HepG2 (cell line): ENCODE data around the gene MYLK3. TPM values are rescaled to one million over a fixed set of nuclear protein-coding genes. Genes with fewer than 3 reads are reported as not detected.

Source experiments
- CBX1 ChIP-seq: IDR thresholded peaks from one replicate; pipeline ENCODE4 v1.6.1; 2016; ENCODE audit warnings: antibody characterized with exemption, low read depth
- FIP1L1 ChIP-seq: fragments of 200-400 bp; formaldehyde crosslinking; IDR thresholded peaks from 2 replicates; pipeline ENCODE4 v1.6.1; 2018; ENCODE audit warnings: low read depth, mild to moderate bottlenecking, low read length, moderate library complexity, borderline replicate concordance; ENCODE audit not compliant: insufficient read depth
- HHEX ChIP-seq: IDR thresholded peaks from 2 replicates; pipeline ENCODE4 v1.6.1; 2016; ENCODE audit warnings: control low read depth
- HMGA1 ChIP-seq: sonication (generic); formaldehyde crosslinking; conservative IDR thresholded peaks from 2 replicates; pipeline ENCODE4 v1.4.0; 2020; ENCODE audit warnings: missing genetic modification reagents
- KDM1A ChIP-seq: IDR thresholded peaks from 2 replicates; pipeline ENCODE4 v1.6.1; 2016; ENCODE audit warnings: missing compliant biosample characterization
- MXI1 ChIP-seq: IDR thresholded peaks from 3 replicates; pipeline ENCODE4 v1.6.1; 2012; ENCODE audit warnings: low read depth, low read length, inconsistent platforms, borderline replicate concordance
- SMARCE1 ChIP-seq: fragments of 450-650 bp; IDR thresholded peaks from 2 replicates; pipeline ENCODE4 v1.6.1; 2017; ENCODE audit warnings: borderline replicate concordance
- TAF15 ChIP-seq: fragments of 200-400 bp; formaldehyde crosslinking; IDR thresholded peaks from one replicate; pipeline ENCODE4 v1.6.1; 2018; ENCODE audit warnings: mild to moderate bottlenecking, low read depth, low read length; ENCODE audit not compliant: poor library complexity, severe bottlenecking
- ZBTB7A ChIP-seq: sonication (generic); formaldehyde crosslinking; IDR thresholded peaks from 2 replicates; pipeline ENCODE4 v1.8.0; 2022; ENCODE audit warnings: mild to moderate bottlenecking, missing genetic modification reagents
- ZFP37 ChIP-seq: sonication (generic); formaldehyde crosslinking; IDR thresholded peaks from 2 replicates; pipeline ENCODE4 v1.4.0; 2020; ENCODE audit warnings: missing genetic modification reagents, borderline replicate concordance
- ZNF30 ChIP-seq: sonication (generic); formaldehyde crosslinking; IDR thresholded peaks from 2 replicates; pipeline ENCODE4 v1.5.0; 2020; ENCODE audit warnings: mild to moderate bottlenecking, missing genetic modification reagents
- ZNF564 ChIP-seq: sonication (generic); formaldehyde crosslinking; IDR thresholded peaks from 2 replicates; pipeline ENCODE4 v1.8.1; 2023; ENCODE audit warnings: mild to moderate bottlenecking, missing genetic modification reagents
- ZNF629 ChIP-seq: sonication (generic); formaldehyde crosslinking; conservative IDR thresholded peaks from 2 replicates; pipeline ENCODE4 v1.5.0; 2020; ENCODE audit warnings: missing genetic modification reagents
- ZNF749 ChIP-seq: sonication (generic); formaldehyde crosslinking; IDR thresholded peaks from 2 replicates; pipeline ENCODE4 v1.8.0; 2022; ENCODE audit warnings: mild to moderate bottlenecking, missing genetic modification reagents, moderate library complexity, borderline replicate concordance
- ZSCAN20 ChIP-seq: sonication (generic); formaldehyde crosslinking; IDR thresholded peaks from 2 replicates; pipeline ENCODE4 v1.4.0; 2020; ENCODE audit warnings: missing genetic modification reagents, mild to moderate bottlenecking, borderline replicate concordance
- polyA plus RNA-seq, 8 experiments: library from polyadenylated mRNA; depleted of rRNA in 3 of 8; stranded (reverse) in 7 of 8; unstranded in 1 of 8; fragments of >200 nt; fragmentation: Illumina TruSeq in 4 of 8; extraction: Trizol in 4 of 8; gene quantifications; 2 replicates each; pipeline versions ENCODE4 v1.2.1 to v1.2.3, GENCODE V29; 2011 to 2016; ENCODE audit warnings: low read depth in 4 of 8, missing spikeins in 1 of 8, mixed read lengths in 1 of 8; ENCODE audit not compliant: insufficient read depth in 1 of 8
- total RNA-seq, 5 experiments: library from RNA; depleted of rRNA; stranded (reverse); fragments of >200 nt; fragmentation: Illumina TruSeq; extraction: Trizol; gene quantifications; 2 replicates each; pipeline ENCODE4 v1.2.3, GENCODE V29; 2016; ENCODE audit warnings: low read depth in 1 of 5
- TF ChIP-seq, protein P1 (sequence below): sonication (generic); formaldehyde crosslinking; IDR thresholded peaks from 2 replicates; pipeline ENCODE4 v1.4.0; 2020; ENCODE audit warnings: missing genetic modification reagents, borderline replicate concordance
- TF ChIP-seq, protein P2 (sequence below): sonication (generic); formaldehyde crosslinking; IDR thresholded peaks from 2 replicates; pipeline ENCODE4 v1.4.0; 2020; ENCODE audit warnings: missing genetic modification reagents
- TF ChIP-seq, protein P3 (sequence below): sonication (generic); formaldehyde crosslinking; IDR thresholded peaks from 2 replicates; pipeline ENCODE4 v1.5.0; 2020; ENCODE audit warnings: mild to moderate bottlenecking, missing genetic modification reagents, borderline replicate concordance

The MYLK3 gene
- total and polyA plus RNA-seq, 2 of the 13 experiments (the other 11 are each of a cell fraction or from before 2014, with no cell fraction given) = 0.04 to 0.18 TPM

DNA sequence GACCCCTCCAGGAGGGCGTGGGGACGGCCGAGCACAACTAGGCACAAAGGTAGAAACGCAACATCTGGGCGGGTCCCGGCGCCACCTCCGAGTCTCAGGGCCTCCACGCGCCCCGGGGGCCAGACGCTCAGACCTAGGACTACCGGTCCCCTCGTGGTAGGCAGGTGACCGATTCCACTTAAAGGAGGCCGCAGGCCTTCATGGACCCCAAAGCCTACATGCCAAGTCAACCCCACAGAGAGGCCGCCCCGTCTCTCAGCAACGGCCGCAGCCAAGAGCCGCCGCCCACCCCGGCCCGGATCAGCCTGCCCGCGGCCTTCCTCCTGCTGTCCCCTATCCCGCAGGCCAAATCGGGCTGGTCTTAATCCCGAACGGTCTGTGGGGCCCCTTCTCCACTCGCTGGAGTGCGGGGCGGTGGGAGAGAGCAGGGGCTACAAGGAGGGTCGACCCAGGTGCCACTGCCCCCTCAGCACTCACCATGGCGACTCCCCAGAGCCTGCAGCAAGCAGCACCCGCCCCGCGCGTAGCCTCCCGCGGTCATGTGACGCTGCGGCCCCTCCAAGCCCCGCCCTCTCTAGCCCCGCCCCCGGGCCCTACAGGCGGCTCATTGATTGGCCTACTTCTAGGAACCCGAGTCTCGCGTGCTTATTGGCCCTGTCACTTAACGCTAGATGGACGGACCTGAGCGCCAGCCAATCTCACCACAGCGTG, 59.3 kb downstream of the MYLK3 start, which contains the start of gene VPS35 (continued):
- TF ChIP-seq, protein P1, sequence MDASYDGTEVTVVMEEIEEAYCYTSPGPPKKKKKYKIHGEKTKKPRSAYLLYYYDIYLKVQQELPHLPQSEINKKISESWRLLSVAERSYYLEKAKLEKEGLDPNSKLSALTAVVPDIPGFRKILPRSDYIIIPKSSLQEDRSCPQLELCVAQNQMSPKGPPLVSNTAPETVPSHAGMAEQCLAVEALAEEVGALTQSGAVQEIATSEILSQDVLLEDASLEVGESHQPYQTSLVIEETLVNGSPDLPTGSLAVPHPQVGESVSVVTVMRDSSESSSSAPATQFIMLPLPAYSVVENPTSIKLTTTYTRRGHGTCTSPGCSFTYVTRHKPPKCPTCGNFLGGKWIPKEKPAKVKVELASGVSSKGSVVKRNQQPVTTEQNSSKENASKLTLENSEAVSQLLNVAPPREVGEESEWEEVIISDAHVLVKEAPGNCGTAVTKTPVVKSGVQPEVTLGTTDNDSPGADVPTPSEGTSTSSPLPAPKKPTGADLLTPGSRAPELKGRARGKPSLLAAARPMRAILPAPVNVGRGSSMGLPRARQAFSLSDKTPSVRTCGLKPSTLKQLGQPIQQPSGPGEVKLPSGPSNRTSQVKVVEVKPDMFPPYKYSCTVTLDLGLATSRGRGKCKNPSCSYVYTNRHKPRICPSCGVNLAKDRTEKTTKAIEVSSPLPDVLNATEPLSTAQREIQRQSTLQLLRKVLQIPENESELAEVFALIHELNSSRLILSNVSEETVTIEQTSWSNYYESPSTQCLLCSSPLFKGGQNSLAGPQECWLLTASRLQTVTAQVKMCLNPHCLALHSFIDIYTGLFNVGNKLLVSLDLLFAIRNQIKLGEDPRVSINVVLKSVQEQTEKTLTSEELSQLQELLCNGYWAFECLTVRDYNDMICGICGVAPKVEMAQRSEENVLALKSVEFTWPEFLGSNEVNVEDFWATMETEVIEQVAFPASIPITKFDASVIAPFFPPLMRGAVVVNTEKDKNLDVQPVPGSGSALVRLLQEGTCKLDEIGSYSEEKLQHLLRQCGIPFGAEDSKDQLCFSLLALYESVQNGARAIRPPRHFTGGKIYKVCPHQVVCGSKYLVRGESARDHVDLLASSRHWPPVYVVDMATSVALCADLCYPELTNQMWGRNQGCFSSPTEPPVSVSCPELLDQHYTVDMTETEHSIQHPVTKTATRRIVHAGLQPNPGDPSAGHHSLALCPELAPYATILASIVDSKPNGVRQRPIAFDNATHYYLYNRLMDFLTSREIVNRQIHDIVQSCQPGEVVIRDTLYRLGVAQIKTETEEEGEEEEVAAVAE (CRISPR knock-in tag) = 0 out of 2 replicates have a peak, but pooled peaks have one; percentile 83
- TF ChIP-seq ZNF749 (CRISPR knock-in tag) = 0 out of 2 replicates have a peak, but pooled peaks have one; percentile 69
- TF ChIP-seq TAF15 = peak; percentile 30
- TF ChIP-seq HMGA1 (CRISPR knock-in tag) = no peak
- TF ChIP-seq KDM1A = no peak
- peak; percentile 41 for TF ChIP-seq ZNF629 (CRISPR knock-in tag)
- TF ChIP-seq HHEX (CRISPR knock-in tag) = no peak
- no peak for TF ChIP-seq SMARCE1
- TF ChIP-seq, protein P2, sequence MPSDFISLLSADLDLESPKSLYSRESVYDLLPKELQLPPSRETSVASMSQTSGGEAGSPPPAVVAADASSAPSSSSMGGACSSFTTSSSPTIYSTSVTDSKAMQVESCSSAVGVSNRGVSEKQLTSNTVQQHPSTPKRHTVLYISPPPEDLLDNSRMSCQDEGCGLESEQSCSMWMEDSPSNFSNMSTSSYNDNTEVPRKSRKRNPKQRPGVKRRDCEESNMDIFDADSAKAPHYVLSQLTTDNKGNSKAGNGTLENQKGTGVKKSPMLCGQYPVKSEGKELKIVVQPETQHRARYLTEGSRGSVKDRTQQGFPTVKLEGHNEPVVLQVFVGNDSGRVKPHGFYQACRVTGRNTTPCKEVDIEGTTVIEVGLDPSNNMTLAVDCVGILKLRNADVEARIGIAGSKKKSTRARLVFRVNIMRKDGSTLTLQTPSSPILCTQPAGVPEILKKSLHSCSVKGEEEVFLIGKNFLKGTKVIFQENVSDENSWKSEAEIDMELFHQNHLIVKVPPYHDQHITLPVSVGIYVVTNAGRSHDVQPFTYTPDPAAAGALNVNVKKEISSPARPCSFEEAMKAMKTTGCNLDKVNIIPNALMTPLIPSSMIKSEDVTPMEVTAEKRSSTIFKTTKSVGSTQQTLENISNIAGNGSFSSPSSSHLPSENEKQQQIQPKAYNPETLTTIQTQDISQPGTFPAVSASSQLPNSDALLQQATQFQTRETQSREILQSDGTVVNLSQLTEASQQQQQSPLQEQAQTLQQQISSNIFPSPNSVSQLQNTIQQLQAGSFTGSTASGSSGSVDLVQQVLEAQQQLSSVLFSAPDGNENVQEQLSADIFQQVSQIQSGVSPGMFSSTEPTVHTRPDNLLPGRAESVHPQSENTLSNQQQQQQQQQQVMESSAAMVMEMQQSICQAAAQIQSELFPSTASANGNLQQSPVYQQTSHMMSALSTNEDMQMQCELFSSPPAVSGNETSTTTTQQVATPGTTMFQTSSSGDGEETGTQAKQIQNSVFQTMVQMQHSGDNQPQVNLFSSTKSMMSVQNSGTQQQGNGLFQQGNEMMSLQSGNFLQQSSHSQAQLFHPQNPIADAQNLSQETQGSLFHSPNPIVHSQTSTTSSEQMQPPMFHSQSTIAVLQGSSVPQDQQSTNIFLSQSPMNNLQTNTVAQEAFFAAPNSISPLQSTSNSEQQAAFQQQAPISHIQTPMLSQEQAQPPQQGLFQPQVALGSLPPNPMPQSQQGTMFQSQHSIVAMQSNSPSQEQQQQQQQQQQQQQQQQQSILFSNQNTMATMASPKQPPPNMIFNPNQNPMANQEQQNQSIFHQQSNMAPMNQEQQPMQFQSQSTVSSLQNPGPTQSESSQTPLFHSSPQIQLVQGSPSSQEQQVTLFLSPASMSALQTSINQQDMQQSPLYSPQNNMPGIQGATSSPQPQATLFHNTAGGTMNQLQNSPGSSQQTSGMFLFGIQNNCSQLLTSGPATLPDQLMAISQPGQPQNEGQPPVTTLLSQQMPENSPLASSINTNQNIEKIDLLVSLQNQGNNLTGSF (CRISPR knock-in tag) = peak; percentile 67
- TF ChIP-seq MXI1 = peak; percentile 62; the same call in 1 of the 3 replicates
- TF ChIP-seq ZNF564 (CRISPR knock-in tag) = peak; percentile 63; the same call in 1 of the 2 replicates
- peak; percentile 92 for TF ChIP-seq ZSCAN20 (CRISPR knock-in tag)
- TF ChIP-seq ZBTB7A = peak; percentile 83
- TF ChIP-seq, protein P3, sequence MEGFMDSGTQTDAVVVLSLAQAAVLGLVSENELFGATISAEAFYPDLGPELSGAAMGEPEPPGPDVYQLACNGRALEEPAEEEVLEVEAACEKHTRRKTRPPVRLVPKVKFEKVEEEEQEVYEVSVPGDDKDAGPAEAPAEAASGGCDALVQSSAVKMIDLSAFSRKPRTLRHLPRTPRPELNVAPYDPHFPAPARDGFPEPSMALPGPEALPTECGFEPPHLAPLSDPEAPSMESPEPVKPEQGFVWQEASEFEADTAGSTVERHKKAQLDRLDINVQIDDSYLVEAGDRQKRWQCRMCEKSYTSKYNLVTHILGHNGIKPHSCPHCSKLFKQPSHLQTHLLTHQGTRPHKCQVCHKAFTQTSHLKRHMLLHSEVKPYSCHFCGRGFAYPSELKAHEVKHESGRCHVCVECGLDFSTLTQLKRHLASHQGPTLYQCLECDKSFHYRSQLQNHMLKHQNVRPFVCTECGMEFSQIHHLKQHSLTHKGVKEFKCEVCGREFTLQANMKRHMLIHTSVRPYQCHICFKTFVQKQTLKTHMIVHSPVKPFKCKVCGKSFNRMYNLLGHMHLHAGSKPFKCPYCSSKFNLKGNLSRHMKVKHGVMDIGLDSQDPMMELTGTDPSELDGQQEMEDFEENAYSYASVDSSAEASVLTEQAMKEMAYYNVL = peak; percentile 58; the same call in 1 of the 2 replicates
- no peak for TF ChIP-seq ZNF30
- peak; percentile 10 for TF ChIP-seq CBX1
- TF ChIP-seq ZFP37 (CRISPR knock-in tag) = peak; percentile 53; the same call in 1 of the 2 replicates
- no peak for TF ChIP-seq FIP1L1
